Hepatocyte (in vitro differentiated cells): ENCODE measurements around the gene CFAP97. TPM values are rescaled to one million over a fixed set of nuclear protein-coding genes. Genes with fewer than 3 reads are reported as not detected.
"Not testable (repeated sequence)": the region's sequence is repeated elsewhere in the genome, so short reads cannot be mapped to it uniquely, and the experiment has no call there.

Experiments used
- DNase-seq: peaks from one replicate; pipeline ENCODE4 v3.0.0-alpha.2; 2016; ENCODE audit warnings: low spot score
- H2AFZ ChIP-seq: fragments of 200-600 bp; sonication (generic); 2 replicates; pipeline ENCODE4 v1.6.0; 2016; ENCODE audit warnings: antibody characterized with exemption, mild to moderate bottlenecking
- H3K27ac ChIP-seq: fragments of 200-600 bp; sonication (generic); 2 replicates; pipeline ENCODE4 v1.5.1; 2016; ENCODE audit warnings: mild to moderate bottlenecking
- H3K27me3 ChIP-seq: fragments of 200-600 bp; sonication (generic); 2 replicates; pipeline ENCODE4 v1.6.1; 2016
- H3K36me3 ChIP-seq: fragments of 200-600 bp; sonication (generic); replicated peaks from 2 replicates; pipeline ENCODE4 v1.5.1; 2016; ENCODE audit warnings: low read depth; ENCODE audit not compliant: insufficient read depth
- H3K4me1 ChIP-seq: fragments of 200-600 bp; sonication (generic); 2 replicates; pipeline ENCODE4 v1.5.1; 2016; ENCODE audit warnings: mild to moderate bottlenecking, moderate library complexity; ENCODE audit not compliant: insufficient read depth
- H3K4me2 ChIP-seq: fragments of 200-600 bp; sonication (generic); 2 replicates; pipeline ENCODE4 v1.6.0; 2016
- H3K4me3 ChIP-seq: fragments of 200-600 bp; sonication (generic); 2 replicates; pipeline ENCODE4 v1.5.1; 2016; ENCODE audit warnings: mild to moderate bottlenecking
- H3K79me2 ChIP-seq: fragments of 200-600 bp; sonication (generic); 2 replicates; pipeline ENCODE4 v1.6.0; 2017; ENCODE audit warnings: mild to moderate bottlenecking
- H3K9me2 ChIP-seq: fragments of 200-600 bp; sonication (generic); replicated peaks from 2 replicates; pipeline ENCODE4 v1.6.0; 2017; ENCODE audit warnings: mild to moderate bottlenecking; ENCODE audit not compliant: insufficient read depth
- H3K9me3 ChIP-seq: fragments of 200-600 bp; sonication (generic); 2 replicates; pipeline ENCODE4 v1.5.1; 2016; ENCODE audit warnings: low read depth, mild to moderate bottlenecking
- H4K20me1 ChIP-seq: fragments of 200-600 bp; sonication (generic); 2 replicates; pipeline ENCODE4 v1.6.0; 2016; ENCODE audit warnings: mild to moderate bottlenecking; ENCODE audit not compliant: insufficient read depth, poor library complexity, severe bottlenecking
- EZH2 ChIP-seq: fragments of 200-600 bp; sonication (generic); IDR thresholded peaks from 2 replicates; pipeline ENCODE4 v1.6.1; 2016; ENCODE audit warnings: antibody characterized with exemption, mild to moderate bottlenecking, borderline replicate concordance
- EZH2phosphoT487 ChIP-seq: fragments of 200-600 bp; sonication (generic); IDR thresholded peaks from one replicate; pipeline ENCODE4 v1.6.1; 2018; ENCODE audit warnings: antibody characterized with exemption, mild to moderate bottlenecking, low read depth, moderate library complexity; ENCODE audit not compliant: unreplicated experiment, severe bottlenecking
- WGBS: methylation state at CpG from one replicate; pipeline ENCODE4 v1.1.6; 2016; ENCODE audit warnings: low lambda C conversion rate; ENCODE audit errors: missing lambda C conversion rate; 5-methylcytosine and 5-hydroxymethylcytosine counted together
- polyA plus RNA-seq: library from polyadenylated mRNA; unstranded; fragments of >200 nt; fragmentation: Nextera tagmentation; extraction: Ambion mirVana; gene quantifications from 2 replicates; pipeline ENCODE4 v1.2.1, GENCODE V29; 2016
- total RNA-seq: library from RNA; depleted of rRNA; stranded (reverse); fragments of >200 nt; gene quantifications from 2 replicates; pipeline ENCODE4 v1.2.3, GENCODE V29; 2014
- TF ChIP-seq, protein P1 (sequence below): fragments of 200-600 bp; sonication (generic); IDR thresholded peaks from 2 replicates; pipeline ENCODE4 v1.5.1; 2016; ENCODE audit warnings: antibody characterized with exemption, mild to moderate bottlenecking; ENCODE audit not compliant: poor library complexity

CFAP97 gene
- total and polyA plus RNA-seq, 2 experiments from 2014 or later, result 16.5 to 28.9 TPM

DNA sequence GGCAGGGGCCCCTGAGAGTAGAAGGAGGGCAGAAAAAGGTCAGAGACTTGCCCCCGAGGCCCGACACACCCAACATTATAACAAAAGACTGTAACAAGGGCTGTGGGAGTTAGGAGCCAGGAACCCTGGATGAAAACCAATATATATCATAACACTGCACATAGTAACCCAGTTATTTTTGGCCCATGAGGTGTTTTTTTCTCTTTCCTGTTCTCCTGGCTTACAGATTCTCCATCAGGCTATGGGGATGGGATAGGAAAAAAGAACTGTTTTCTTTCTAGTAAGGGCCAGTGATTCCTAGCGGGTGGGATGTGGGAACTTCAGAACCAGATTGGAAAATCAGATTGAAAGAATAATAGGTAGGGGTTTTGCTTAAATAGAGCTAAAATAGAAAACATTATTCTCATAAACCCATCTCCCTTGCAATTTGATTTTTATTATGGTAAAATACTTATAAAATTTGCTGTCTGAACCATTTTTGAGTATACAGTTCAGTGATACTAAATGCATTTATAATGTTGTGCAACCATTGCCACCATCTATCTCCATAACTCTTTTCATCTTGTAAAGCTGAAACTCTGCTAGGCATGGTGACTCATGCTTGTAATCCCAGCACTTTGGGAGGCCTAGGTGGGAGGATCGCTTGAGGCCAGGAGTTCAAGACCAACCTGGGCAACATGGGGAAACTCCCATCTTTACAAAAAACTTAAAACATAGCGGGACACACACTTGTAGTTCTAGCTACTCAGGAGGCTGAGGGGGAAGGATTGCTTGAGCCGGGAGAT lies 39.1 kb upstream of the CFAP97 start:
- WGBS, result 88% methylated on average over 6 of the region's 6 CpGs
- H3K27ac ChIP-seq, result no peak overlapping the region
- no peaks in the 10 kb centered on the region for H3K9me2 ChIP-seq
- H4K20me1 ChIP-seq, result no peaks in the 10 kb centered on the region
- no peak overlapping the region for H3K4me2 ChIP-seq
- H2AFZ ChIP-seq, result no peak overlapping the region
- H3K36me3 ChIP-seq, result no peaks in the 10 kb centered on the region
- peaks cover 40% of the 10 kb centered on the region for H3K79me2 ChIP-seq
- DNase-seq, result no peak
- no peak overlapping the region for H3K4me3 ChIP-seq
- no peaks in the 10 kb centered on the region for H3K9me3 ChIP-seq
- no peak for TF ChIP-seq EZH2
- TF ChIP-seq EZH2phosphoT487, result no peak
- TF ChIP-seq, protein P1, sequence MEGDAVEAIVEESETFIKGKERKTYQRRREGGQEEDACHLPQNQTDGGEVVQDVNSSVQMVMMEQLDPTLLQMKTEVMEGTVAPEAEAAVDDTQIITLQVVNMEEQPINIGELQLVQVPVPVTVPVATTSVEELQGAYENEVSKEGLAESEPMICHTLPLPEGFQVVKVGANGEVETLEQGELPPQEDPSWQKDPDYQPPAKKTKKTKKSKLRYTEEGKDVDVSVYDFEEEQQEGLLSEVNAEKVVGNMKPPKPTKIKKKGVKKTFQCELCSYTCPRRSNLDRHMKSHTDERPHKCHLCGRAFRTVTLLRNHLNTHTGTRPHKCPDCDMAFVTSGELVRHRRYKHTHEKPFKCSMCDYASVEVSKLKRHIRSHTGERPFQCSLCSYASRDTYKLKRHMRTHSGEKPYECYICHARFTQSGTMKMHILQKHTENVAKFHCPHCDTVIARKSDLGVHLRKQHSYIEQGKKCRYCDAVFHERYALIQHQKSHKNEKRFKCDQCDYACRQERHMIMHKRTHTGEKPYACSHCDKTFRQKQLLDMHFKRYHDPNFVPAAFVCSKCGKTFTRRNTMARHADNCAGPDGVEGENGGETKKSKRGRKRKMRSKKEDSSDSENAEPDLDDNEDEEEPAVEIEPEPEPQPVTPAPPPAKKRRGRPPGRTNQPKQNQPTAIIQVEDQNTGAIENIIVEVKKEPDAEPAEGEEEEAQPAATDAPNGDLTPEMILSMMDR, result no peak
- no peaks in the 10 kb centered on the region for H3K4me1 ChIP-seq
- no peaks in the 10 kb centered on the region for H3K27me3 ChIP-seq

- H3K4me3 ChIP-seq, H3K9me3 ChIP-seq, H2AFZ ChIP-seq, H3K27me3 ChIP-seq, H3K4me1 ChIP-seq, H3K36me3 ChIP-seq, DNase-seq, H4K20me1 ChIP-seq, H3K27ac ChIP-seq, H3K4me2 ChIP-seq, H3K9me2 ChIP-seq: not testable (repeated sequence)
- no CpG with 5 or more reads among the region's 32 CpGs for WGBS
- H3K79me2 ChIP-seq, result peaks cover 41% of the 10 kb centered on the region
Measured at GRCh38 chr4:185240486-185240885, 36.7 kb upstream of the CFAP97 start.

- Histone ChIP-seq H3K9me2 (no peaks in the 10 kb centered on the region), H3K27me3 (no peaks in the 10 kb centered on the region), H3K36me3 (no peaks in the 10 kb centered on the region), H3K9me3 (no peaks in the 10 kb centered on the region), H3K4me1 (no peaks in the 10 kb centered on the region), H3K4me3 (no peak overlapping the region), H3K79me2 (peaks cover 48% of the 10 kb centered on the region), H3K4me2 (no peak overlapping the region), H3K27ac (no peak overlapping the region), H2AFZ (no peak overlapping the region), H4K20me1 (no peaks in the 10 kb centered on the region)
- no peak for DNase-seq
- WGBS, result 96% methylated on average over 4 of the region's 4 CpGs
- TF ChIP-seq, protein P1, result no peak
- TF ChIP-seq EZH2 (no peak), EZH2phosphoT487 (no peak)
Measured at GRCh38 chr4:185238750-185239149, 35.0 kb upstream of the CFAP97 start.

DNA sequence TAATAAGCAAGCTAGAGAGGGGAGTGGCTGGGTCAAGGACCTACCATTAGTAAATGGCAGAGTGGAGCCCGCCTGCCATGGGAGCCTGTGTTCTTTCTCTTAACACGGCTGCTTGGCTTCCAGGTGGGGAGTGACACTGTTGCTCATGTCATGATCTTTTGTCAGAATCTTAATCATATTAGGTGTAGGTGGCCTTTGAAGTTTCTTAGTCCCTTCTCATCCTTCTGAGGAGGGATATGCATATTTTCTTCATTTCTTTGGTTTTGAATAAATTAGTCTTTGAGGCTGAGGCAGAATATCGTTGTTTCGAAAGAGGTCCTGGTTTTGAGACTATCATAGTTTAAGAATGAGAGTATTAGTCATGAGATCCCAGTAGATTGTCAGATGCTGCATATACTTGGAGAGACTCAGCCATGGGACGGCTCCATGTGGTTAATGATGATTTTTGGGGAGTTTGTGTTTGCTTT lies 34.4 kb upstream of the CFAP97 start:
- Histone ChIP-seq H3K36me3 (no peaks in the 10 kb centered on the region), H3K27ac (no peak overlapping the region), H3K9me2 (no peaks in the 10 kb centered on the region), H3K4me3 (no peak overlapping the region), H4K20me1 (no peaks in the 10 kb centered on the region), H3K27me3 (no peaks in the 10 kb centered on the region), H3K4me2 (no peak overlapping the region), H3K9me3 (no peaks in the 10 kb centered on the region), H3K79me2 (peaks cover 49% of the 10 kb centered on the region), H2AFZ (no peak overlapping the region), H3K4me1 (no peaks in the 10 kb centered on the region)
- TF ChIP-seq EZH2, result no peak
- TF ChIP-seq, protein P1, result no peak
- TF ChIP-seq EZH2phosphoT487, result no peak
- DNase-seq, result no peak
- 96% methylated on average over 5 of the region's 5 CpGs for WGBS
